H1 (cell line): Measurements from ENCODE around the gene CHST11. TPM values are rescaled to one million over a fixed set of nuclear protein-coding genes. Genes with fewer than 3 reads are reported as not detected.

ENCODE experiments used
- RFX5 ChIP-seq: IDR thresholded peaks from 2 replicates; pipeline ENCODE4 v1.6.1; 2011; ENCODE audit warnings: low read depth, low read length, improper control_type of control experiment, borderline replicate concordance
- polyA plus RNA-seq, 7 experiments: library from polyadenylated mRNA; depleted of rRNA in 3 of 7; stranded (reverse) in 5 of 7; unstranded in 2 of 7; fragments of >200 nt in 5 of 7; fragments of 200-250 nt in 2 of 7; gene quantifications; 1 replicate in 5 of 7; 2 replicates in 1 of 7; 4 replicates in 1 of 7; pipeline versions ENCODE4 v1.2.1 to v1.2.3, GENCODE V29; 2011 to 2013; ENCODE audit warnings: missing spikeins in 2 of 7, mixed read lengths in 2 of 7
- total RNA-seq: library from RNA; stranded (reverse); fragmentation: NEBNext Ultra II Directional; extraction: Animal tissue kit (Norgen Biotek cat#: 25700); gene quantifications from 2 replicates; pipeline ENCODE4 v1.2.1, GENCODE V29; 2021

Gene CHST11
- total and polyA plus RNA-seq, 2 of the 8 experiments (the other 6 are each of a cell fraction or from before 2014, with no cell fraction given) = 14.4 to 20.8 TPM

DNA sequence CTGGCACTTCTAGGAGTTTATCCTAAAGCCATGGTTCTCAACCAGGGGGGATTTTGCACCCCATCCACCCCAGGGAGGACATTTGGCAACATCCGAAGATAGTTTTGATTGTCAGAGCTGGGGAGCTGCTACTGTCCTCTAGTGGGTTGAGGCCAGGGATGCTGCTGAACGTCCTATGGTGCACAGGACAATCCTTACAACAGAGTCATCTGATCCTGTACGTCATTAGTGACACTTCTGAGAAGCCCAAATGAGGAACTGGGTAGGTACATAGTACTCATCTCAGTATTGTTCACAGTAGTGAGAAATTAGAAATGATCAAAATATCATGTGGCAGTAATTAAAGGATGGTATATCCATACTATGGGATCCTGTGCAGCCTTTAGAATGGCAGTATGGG lies 185.1 kb downstream of the CHST11 start (continued):
- TF ChIP-seq RFX5 = no peak
